Lung (tissue), 12 donors: ENCODE data around the gene MRTFA. TPM values are rescaled to one million over a fixed set of nuclear protein-coding genes. Genes with fewer than 3 reads are reported as not detected.
"Not testable (repeated sequence)": the region's sequence is repeated elsewhere in the genome, so short reads cannot be mapped to it uniquely, and the experiment has no call there.

Experiments used
- ATAC-seq: fragments of 200-7000 bp; cut with Tn5 transposase; one replicate; pipeline ENCODE4 v1.9.1; 2020; ENCODE audit warnings: moderate number of reproducible peaks; ENCODE audit not compliant: insufficient read depth, low FRiP score
- DNase-seq, 3 donors: peaks; one replicate each; pipeline ENCODE4 v3.0.0-alpha.2; 2013 to 2017
- H3K27ac ChIP-seq, 2 donors: one replicate each; pipeline ENCODE4 v1.5.1; 2013; ENCODE audit warnings: mild to moderate bottlenecking in 2 of 2, moderate library complexity in 2 of 2, control low read depth in 1 of 2, inconsistent platforms in 1 of 2, low read depth in 1 of 2, low read length in 1 of 2
- H3K27me3 ChIP-seq, 3 donors: one replicate each; pipeline ENCODE4 v1.5.1; 2013; ENCODE audit warnings: low read length in 2 of 3; ENCODE audit not compliant: control insufficient read depth in 3 of 3, insufficient read depth in 3 of 3
- H3K36me3 ChIP-seq, 4 donors: one replicate each; pipeline ENCODE4 v1.5.1; 2013; ENCODE audit warnings: low read length in 4 of 4, mild to moderate bottlenecking in 1 of 4, moderate library complexity in 1 of 4; ENCODE audit not compliant: control insufficient read depth in 4 of 4, insufficient read depth in 4 of 4
- H3K4me1 ChIP-seq, 5 donors: one replicate each; pipeline ENCODE4 v1.5.1; 2013; ENCODE audit warnings: low read length in 5 of 5, mild to moderate bottlenecking in 2 of 5, moderate library complexity in 1 of 5; ENCODE audit not compliant: control insufficient read depth in 5 of 5, insufficient read depth in 5 of 5
- H3K4me3 ChIP-seq: one replicate; pipeline ENCODE4 v1.5.1; 2013; ENCODE audit warnings: mild to moderate bottlenecking, control low read depth, moderate library complexity
- H3K9ac ChIP-seq, 2 donors: one replicate each; pipeline ENCODE4 v1.5.1; 2013; ENCODE audit warnings: low read length in 2 of 2, control low read depth in 1 of 2; ENCODE audit not compliant: insufficient read depth in 1 of 2
- H3K9me3 ChIP-seq, 4 donors: one replicate each; pipeline ENCODE4 v1.5.1; 2013; ENCODE audit warnings: low read length in 3 of 4, mild to moderate bottlenecking in 1 of 4, moderate library complexity in 1 of 4; ENCODE audit not compliant: control insufficient read depth in 4 of 4, insufficient read depth in 3 of 4
- WGBS, 2 donors: extraction: QIAGEN DNeasy Blood & Tissue Kit; methylation state at CpG; one replicate each; pipeline ENCODE4 v1.1.7; 2013; 5-methylcytosine and 5-hydroxymethylcytosine counted together
- polyA plus RNA-seq, 2 donors: library from polyadenylated mRNA; stranded (reverse); fragments of 200-250 nt; gene quantifications; one replicate each; pipeline ENCODE4 v1.2.1, GENCODE V29; 2013
- total RNA-seq, 2 donors: library from RNA; depleted of rRNA in 1 of 2; stranded (reverse); fragments of >200 nt in 1 of 2; gene quantifications; one replicate each; pipeline ENCODE4 v1.2.1, GENCODE V29; 2014 to 2021
- TF ChIP-seq, protein P1 (sequence below): IDR thresholded peaks from 2 replicates; pipeline ENCODE4 v1.5.1; 2012; ENCODE audit warnings: mild to moderate bottlenecking; ENCODE audit errors: control extremely low read depth, extremely low read depth
- donor health status: control.
- donor health status: control.
- donor health status: Bipolar disorder and iron deficiency.
- donor health status: healthy.
- donor health status: DM: yes; HTN: yes; CAD: no.

Gene MRTFA
- total and polyA plus RNA-seq, 4 donors = 26.3 to 64.0 (median 40.1) TPM

DNA sequence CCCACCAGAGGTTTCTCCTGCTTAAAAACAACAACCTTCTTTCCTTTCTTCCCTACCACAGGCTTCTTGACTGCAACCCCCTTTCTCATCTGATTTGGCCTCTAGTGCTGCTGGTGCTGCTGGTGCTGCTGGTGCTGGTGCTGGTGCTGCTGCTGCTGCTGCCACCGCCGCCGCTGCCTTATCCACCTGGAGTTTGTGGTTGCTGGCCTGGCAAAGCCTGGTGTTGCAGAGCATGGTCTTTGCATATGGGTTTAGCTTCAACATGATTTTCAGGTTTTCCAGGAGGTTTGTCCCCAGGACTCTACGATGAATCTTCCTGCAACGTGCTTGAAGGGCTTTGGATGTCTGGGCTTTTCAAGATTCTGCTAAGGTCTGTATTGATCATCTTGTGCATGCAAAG is 49.7 kb downstream of the MRTFA start:
- Histone ChIP-seq H3K4me3 (no peak overlapping the region), H3K4me1 (peaks cover 0 to 6% (median 0%) of the 10 kb centered on the region in 5 donors), H3K9ac (no peak overlapping the region), H3K27me3 (no peaks in the 10 kb centered on the region), H3K36me3 (peaks cover 0 to 8% (median 3%) of the 10 kb centered on the region in 4 donors), H3K9me3 (no peaks in the 10 kb centered on the region), H3K27ac (no peak overlapping the region)
- WGBS, 2 donors = 94 to 99% methylated on average over 5 of the region's 5 CpGs
- TF ChIP-seq, protein P1, sequence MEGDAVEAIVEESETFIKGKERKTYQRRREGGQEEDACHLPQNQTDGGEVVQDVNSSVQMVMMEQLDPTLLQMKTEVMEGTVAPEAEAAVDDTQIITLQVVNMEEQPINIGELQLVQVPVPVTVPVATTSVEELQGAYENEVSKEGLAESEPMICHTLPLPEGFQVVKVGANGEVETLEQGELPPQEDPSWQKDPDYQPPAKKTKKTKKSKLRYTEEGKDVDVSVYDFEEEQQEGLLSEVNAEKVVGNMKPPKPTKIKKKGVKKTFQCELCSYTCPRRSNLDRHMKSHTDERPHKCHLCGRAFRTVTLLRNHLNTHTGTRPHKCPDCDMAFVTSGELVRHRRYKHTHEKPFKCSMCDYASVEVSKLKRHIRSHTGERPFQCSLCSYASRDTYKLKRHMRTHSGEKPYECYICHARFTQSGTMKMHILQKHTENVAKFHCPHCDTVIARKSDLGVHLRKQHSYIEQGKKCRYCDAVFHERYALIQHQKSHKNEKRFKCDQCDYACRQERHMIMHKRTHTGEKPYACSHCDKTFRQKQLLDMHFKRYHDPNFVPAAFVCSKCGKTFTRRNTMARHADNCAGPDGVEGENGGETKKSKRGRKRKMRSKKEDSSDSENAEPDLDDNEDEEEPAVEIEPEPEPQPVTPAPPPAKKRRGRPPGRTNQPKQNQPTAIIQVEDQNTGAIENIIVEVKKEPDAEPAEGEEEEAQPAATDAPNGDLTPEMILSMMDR = no peak
- DNase-seq (no peak), ATAC-seq (no peak)

DNA sequence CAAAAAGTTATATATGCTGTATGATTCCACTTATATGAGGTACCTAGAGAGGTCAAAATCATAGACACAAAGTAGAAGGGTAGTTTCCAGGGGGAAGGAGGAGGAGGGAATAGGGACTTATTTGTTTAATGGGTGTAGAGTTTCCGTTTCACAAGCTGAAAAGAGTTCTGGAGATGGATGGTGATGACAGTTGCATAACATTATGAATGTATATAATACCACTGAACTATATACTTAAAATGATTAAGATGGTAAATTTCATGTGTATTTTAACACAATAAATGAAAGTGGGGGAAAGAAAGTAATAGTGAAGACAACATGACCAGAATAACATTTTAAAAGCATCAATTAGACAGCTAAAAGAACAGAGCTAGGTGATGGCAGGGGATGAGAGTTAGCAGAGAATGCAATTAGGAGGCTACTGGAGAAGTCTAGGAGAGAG is 51.2 kb downstream of the MRTFA start:
- DNase-seq (no peak), ATAC-seq (no peak)
- WGBS, 2 donors = 64 to 87% methylated on average over 1 of the region's 1 CpG
- TF ChIP-seq, protein P1 = no peak
- no peaks in the 10 kb centered on the region for H3K27me3 ChIP-seq
- no peaks in the 10 kb centered on the region for H3K9me3 ChIP-seq
- H3K4me3 ChIP-seq = no peak overlapping the region
- H3K4me1 ChIP-seq = peaks cover 0 to 6% (median 0%) of the 10 kb centered on the region in 5 donors
- peaks cover 0 to 8% (median 3%) of the 10 kb centered on the region in 4 donors for H3K36me3 ChIP-seq
- H3K9ac ChIP-seq = no peak overlapping the region
- H3K27ac ChIP-seq = no peak overlapping the region

DNA sequence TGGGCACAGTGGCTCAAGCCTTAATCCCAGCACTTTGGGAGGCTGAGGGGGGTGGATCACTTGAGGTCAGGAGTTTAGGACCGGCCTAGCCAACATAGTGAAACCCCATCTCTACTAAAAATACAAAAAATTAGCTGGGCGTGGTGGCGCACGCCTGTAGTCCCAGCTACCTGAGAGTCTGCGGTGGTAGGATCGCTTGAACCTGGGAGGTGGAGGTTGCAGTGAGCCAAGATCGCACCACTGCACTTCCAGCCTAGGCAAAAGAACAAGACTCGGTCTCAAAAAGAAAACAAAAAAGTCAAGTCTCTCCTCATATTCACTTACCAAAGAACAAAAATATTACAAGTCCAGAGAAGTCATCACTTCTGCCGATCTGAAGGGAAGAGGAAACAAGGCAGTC is 51.8 kb downstream of the MRTFA start:
- DNase-seq, H3K27ac ChIP-seq, H3K36me3 ChIP-seq, H3K9ac ChIP-seq, H3K9me3 ChIP-seq, ATAC-seq, H3K27me3 ChIP-seq, H3K4me1 ChIP-seq, H3K4me3 ChIP-seq: not testable (repeated sequence)
- 93 to 96% methylated on average over 9 of the region's 9 CpGs for WGBS, 2 donors

DNA sequence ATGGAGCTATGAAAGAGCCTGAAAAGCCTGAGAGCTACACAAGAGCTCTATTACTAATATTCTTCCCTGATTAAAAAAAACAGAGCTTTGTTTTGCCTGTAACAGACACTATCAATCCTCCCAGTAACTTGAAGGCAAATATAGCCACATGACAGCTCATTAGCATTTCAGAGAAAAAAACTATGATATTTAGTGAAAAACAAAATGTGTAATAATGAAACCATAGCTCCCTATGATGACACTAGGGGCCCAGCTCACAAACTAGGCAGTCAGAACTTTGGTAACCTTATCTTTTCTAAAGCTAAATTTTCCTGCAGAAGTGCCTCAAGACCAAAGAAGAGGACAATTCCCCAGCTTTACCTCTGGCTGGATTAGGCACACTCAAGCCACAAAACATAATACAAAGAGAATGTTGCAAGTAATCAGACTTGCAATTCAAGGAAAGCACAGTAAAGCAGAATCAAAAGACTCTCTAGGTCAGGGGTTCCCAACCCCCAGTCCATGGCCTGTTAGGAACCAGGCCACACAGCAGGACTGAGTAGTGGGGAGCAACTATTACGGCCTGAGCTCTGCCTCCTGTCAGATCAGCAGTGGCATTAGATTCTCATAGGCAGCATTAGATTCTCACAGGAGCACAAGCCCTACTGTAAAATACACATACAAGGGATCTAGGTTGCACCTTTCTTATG is 53.3 kb downstream of the MRTFA start:
- Histone ChIP-seq H3K4me3 (no peak overlapping the region), H3K36me3 (peaks cover 0 to 6% (median 2%) of the 10 kb centered on the region in 4 donors), H3K9me3 (no peaks in the 10 kb centered on the region), H3K9ac (peak overlapping the region in 1 of 2 donors; percentile 8), H3K27ac (no peak overlapping the region), H3K4me1 (peaks cover 0 to 6% (median 0%) of the 10 kb centered on the region in 5 donors), H3K27me3 (no peaks in the 10 kb centered on the region)
- ATAC-seq (no peak), DNase-seq (peak in 1 of 3 donors; percentile 15)
- TF ChIP-seq, protein P1 = no peak
- 91 to 100% methylated on average over 1 of the region's 1 CpG for WGBS, 2 donors
